Measurements from ENCODE around the gene DLG2. TPM values are rescaled to one million over a fixed set of nuclear protein-coding genes. Genes with fewer than 3 reads are reported as not detected.
"Not testable (repeated sequence)": the region's sequence is repeated elsewhere in the genome, so short reads cannot be mapped to it uniquely, and the experiment has no call there.

The DLG2 gene
- total RNA-seq, 1 donor from 2014 or later = 25.3 TPM

GRCh38 chr11:85459304-85459703 lies 167.8 kb downstream of the DLG2 start:
- no peak for DNase-seq (ENCODE audit: low spot score)

GRCh38 chr11:85444479-85444878 lies 182.7 kb downstream of the DLG2 start:
- DNase-seq (ENCODE audit: low spot score) = no peak

GRCh38 chr11:85440273-85440672 lies 186.9 kb downstream of the DLG2 start:
- DNase-seq (ENCODE audit: low spot score) = no peak

- DNase-seq (ENCODE audit: low spot score) = no peak
Observed at GRCh38 chr11:85438328-85438727, 188.8 kb downstream of the DLG2 start.

GRCh38 chr11:85431319-85431718 lies 195.8 kb downstream of the DLG2 start:
- DNase-seq (ENCODE audit: low spot score) = no peak

- no peak for DNase-seq (ENCODE audit: low spot score)
Observed at GRCh38 chr11:85423794-85424193, 203.3 kb downstream of the DLG2 start.

- DNase-seq (ENCODE audit: low spot score) = no peak
Observed at GRCh38 chr11:85423316-85423715, 203.8 kb downstream of the DLG2 start.

GRCh38 chr11:85414175-85414574 lies 213.0 kb downstream of the DLG2 start:
- no peak for DNase-seq (ENCODE audit: low spot score)

- DNase-seq (ENCODE audit: low spot score) = peak; percentile 25
Observed at GRCh38 chr11:85407648-85408047, 219.5 kb downstream of the DLG2 start.

GRCh38 chr11:85406841-85407240 lies 220.3 kb downstream of the DLG2 start:
- no peak for DNase-seq (ENCODE audit: low spot score)

GRCh38 chr11:85406316-85406715 lies 220.8 kb downstream of the DLG2 start:
- DNase-seq (ENCODE audit: low spot score) = no peak

- not testable (repeated sequence) for DNase-seq (ENCODE audit: low spot score)
Observed at GRCh38 chr11:85395515-85396055, 231.6 kb downstream of the DLG2 start.

GRCh38 chr11:85394283-85394682 lies 232.9 kb downstream of the DLG2 start:
- DNase-seq (ENCODE audit: low spot score) = no peak

GRCh38 chr11:85391141-85391540 lies 236.0 kb downstream of the DLG2 start:
- no peak for DNase-seq (ENCODE audit: low spot score)

- no peak for DNase-seq (ENCODE audit: low spot score)
Observed at GRCh38 chr11:85385547-85385946, 241.6 kb downstream of the DLG2 start.

- no peak for DNase-seq (ENCODE audit: low spot score)
Observed at GRCh38 chr11:85385111-85385510, 242.0 kb downstream of the DLG2 start.

GRCh38 chr11:85379066-85379465 lies 248.1 kb downstream of the DLG2 start:
- DNase-seq (ENCODE audit: low spot score) = no peak

- DNase-seq (ENCODE audit: low spot score) = no peak
Observed at GRCh38 chr11:85377901-85378300, 249.2 kb downstream of the DLG2 start.

GRCh38 chr11:85359859-85360258 lies 267.3 kb downstream of the DLG2 start:
- DNase-seq (ENCODE audit: low spot score) = peak; percentile 72

GRCh38 chr11:85355921-85356320 lies 271.2 kb downstream of the DLG2 start:
- peak; percentile 92 for DNase-seq (ENCODE audit: low spot score)

GRCh38 chr11:85349539-85349938 lies 277.6 kb downstream of the DLG2 start:
- DNase-seq (ENCODE audit: low spot score) = not testable (repeated sequence)

- DNase-seq (ENCODE audit: low spot score) = no peak
Observed at GRCh38 chr11:85348945-85349344, 278.2 kb downstream of the DLG2 start.

- peak; percentile 4 for DNase-seq (ENCODE audit: low spot score)
Observed at GRCh38 chr11:85347291-85347690, 279.9 kb downstream of the DLG2 start.

GRCh38 chr11:85346484-85346883 lies 280.7 kb downstream of the DLG2 start:
- no peak for DNase-seq (ENCODE audit: low spot score)

All from umbilical cord (tissue), 2 donors.